ENCODE data around the gene SUCLG2. TPM values are rescaled to one million over a fixed set of nuclear protein-coding genes. Genes with fewer than 3 reads are reported as not detected.

SUCLG2 gene
- total and polyA plus RNA-seq, 10 of the 15 experiments (the other 5 are each of a cell fraction or from before 2014, with no cell fraction given) = 17.8 to 50.9 (median 37.2) TPM

DNA sequence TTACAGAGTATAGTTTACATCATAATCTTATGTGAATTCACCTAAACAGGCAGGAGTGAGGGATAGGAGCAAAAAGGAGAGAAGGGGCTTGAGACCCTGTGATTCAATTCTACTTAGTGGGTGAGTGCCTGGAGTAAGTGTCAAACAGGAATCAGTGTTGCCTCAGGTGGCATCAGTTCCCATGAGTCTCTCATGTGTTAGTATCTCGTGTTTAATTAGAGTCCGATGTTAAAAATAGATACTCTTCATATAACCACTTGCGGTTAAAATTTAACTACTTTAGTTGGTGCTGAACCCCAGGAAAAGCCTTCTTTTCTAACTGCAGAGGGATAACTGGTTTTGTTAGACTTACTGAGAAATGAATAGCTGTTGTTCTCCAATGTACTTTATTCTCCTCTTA is 251.5 kb downstream of the SUCLG2 start:
- Histone ChIP-seq H3K4me3 (no peak overlapping the region), H2AFZ (ENCODE audit: control insufficient read depth, low read depth, low read length) (no peak overlapping the region), H3K4me2 (ENCODE audit: control insufficient read depth, insufficient read depth) (no peak overlapping the region), H3K9me3 (replicated peaks; ENCODE audit: control insufficient read depth, insufficient read depth, low read length) (no peaks in the 10 kb centered on the region), H3K79me2 (ENCODE audit: control insufficient read depth, insufficient read depth, low read length) (no peaks in the 10 kb centered on the region), H4K20me1 (ENCODE audit: control insufficient read depth, insufficient read depth) (no peaks in the 10 kb centered on the region), H3K27ac (ENCODE audit: control insufficient read depth, insufficient read depth) (no peak overlapping the region), H3K4me1 (ENCODE audit: control insufficient read depth, insufficient read depth, low read length) (no peaks in the 10 kb centered on the region), H3K36me3 (ENCODE audit: control insufficient read depth in 2 of 2, insufficient read depth in 2 of 2, low read length in 1 of 2) (peaks cover 0 to 7% of the 10 kb centered on the region in 2 experiments; a peak in 2 of 4 replicates), H3K27me3 (replicated peaks in 1 of 2; ENCODE audit: control insufficient read depth in 2 of 2, insufficient read depth in 2 of 2, low read length in 1 of 2) (no peaks in the 10 kb centered on the region), H3K9ac (ENCODE audit: control insufficient read depth, insufficient read depth, low read length) (no peak overlapping the region)
- ChIA-PET CTCF (no interaction called here), POLR2A (interaction anchor here (0.7 kb wide), 1 partner anchor 396 kb away, joined by 3 read pairs; no protein-coding TSS in a partner anchor), RAD21 (ENCODE audit: unreplicated experiment) (no interaction called here), SMC1A (ENCODE audit: uncharacterized antibody, unreplicated experiment) (interaction anchor here (1.0 to 1.6 kb wide), 2 partner anchors 11 to 23 kb away, joined by 3 to 4 read pairs; no protein-coding TSS in a partner anchor)
- no TSS peak for BruUV-seq (replicated peaks)
- DNase-seq (ENCODE audit: low read depth, low spot score) (no peak), FAIRE-seq (no peak), ATAC-seq (no peak)
- no peak for TF ChIP-seq RFX5 (IDR thresholded peaks at IDR 0.05; ENCODE audit: low read depth, low read length)
- TF ChIP-seq KDM1A (IDR thresholded peaks at IDR 0.05; ENCODE audit: borderline replicate concordance) = no peak
- in situ Hi-C loops (cut with MboI) = no loop called here
- 80% methylated on average over 3 of the region's 3 CpGs for WGBS (ENCODE audit: insufficient coverage, insufficient replicate concordance, low lambda C conversion rate, missing lambda C conversion rate)
- intact Hi-C loops (cut with micrococcal nuclease; ENCODE audit: unreplicated experiment) = no loop called here

DNA sequence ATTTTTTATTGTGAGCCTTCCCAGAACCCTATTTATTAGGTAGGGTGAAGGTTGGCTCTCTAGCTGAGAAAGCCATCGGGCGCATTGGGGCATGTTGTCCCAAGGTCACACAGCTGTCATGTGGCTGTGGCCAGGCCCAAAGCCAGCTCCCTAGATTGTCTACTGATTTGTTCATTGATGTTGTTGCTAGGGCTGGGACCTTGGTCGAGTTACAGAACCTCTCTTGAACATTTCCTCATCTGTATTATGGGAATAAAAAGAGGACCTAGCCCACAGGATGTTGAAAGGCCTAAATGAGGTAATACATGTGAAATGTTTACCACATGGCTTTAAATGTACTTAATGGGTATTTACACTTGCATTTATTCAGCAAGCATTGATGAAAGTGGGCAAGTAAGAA is 252.5 kb downstream of the SUCLG2 start:
- in situ Hi-C loops (cut with MboI) = no loop called here
- ChIA-PET RAD21 (ENCODE audit: unreplicated experiment) (no interaction called here), CTCF (interaction anchor here (2.0 kb wide), 1 partner anchor 18 kb away, joined by 6 read pairs; no protein-coding TSS in a partner anchor), POLR2A (no interaction called here), SMC1A (ENCODE audit: uncharacterized antibody, unreplicated experiment) (interaction anchor here (1.0 to 1.6 kb wide), 4 partner anchors 12 to 388 kb away, joined by 3 to 5 read pairs (median 4); no protein-coding TSS in a partner anchor)
- TF ChIP-seq, protein P1, sequence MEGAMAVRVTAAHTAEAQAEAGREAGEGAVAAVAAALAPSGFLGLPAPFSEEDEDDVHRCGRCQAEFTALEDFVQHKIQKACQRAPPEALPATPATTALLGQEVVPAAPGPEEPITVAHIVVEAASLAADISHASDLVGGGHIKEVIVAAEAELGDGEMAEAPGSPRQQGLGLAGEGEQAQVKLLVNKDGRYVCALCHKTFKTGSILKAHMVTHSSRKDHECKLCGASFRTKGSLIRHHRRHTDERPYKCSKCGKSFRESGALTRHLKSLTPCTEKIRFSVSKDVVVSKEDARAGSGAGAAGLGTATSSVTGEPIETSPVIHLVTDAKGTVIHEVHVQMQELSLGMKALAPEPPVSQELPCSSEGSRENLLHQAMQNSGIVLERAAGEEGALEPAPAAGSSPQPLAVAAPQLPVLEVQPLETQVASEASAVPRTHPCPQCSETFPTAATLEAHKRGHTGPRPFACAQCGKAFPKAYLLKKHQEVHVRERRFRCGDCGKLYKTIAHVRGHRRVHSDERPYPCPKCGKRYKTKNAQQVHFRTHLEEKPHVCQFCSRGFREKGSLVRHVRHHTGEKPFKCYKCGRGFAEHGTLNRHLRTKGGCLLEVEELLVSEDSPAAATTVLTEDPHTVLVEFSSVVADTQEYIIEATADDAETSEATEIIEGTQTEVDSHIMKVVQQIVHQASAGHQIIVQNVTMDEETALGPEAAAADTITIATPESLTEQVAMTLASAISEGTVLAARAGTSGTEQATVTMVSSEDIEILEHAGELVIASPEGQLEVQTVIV (IDR thresholded peaks at IDR 0.05; ENCODE audit: borderline replicate concordance, partially characterized antibody) = no peak
- TF ChIP-seq PAX5 (IDR thresholded peaks at IDR 0.05; ENCODE audit: borderline replicate concordance, low read depth, low read length) (no peak), CHD1 (IDR thresholded peaks at IDR 0.05; ENCODE audit: low read depth, low read length) (no peak), KLF5 (IDR thresholded peaks at IDR 0.05; ENCODE audit: partially characterized antibody) (no peak)
- Histone ChIP-seq H4K20me1 (ENCODE audit: control insufficient read depth, insufficient read depth) (no peaks in the 10 kb centered on the region), H3K79me2 (ENCODE audit: control insufficient read depth, insufficient read depth, low read length) (no peaks in the 10 kb centered on the region), H3K4me3 (no peak overlapping the region), H3K36me3 (ENCODE audit: control insufficient read depth in 2 of 2, insufficient read depth in 2 of 2, low read length in 1 of 2) (peaks cover 0 to 4% of the 10 kb centered on the region in 2 experiments; a peak in 1 of 4 replicates), H3K9ac (ENCODE audit: control insufficient read depth, insufficient read depth, low read length) (no peak overlapping the region), H3K4me2 (ENCODE audit: control insufficient read depth, insufficient read depth) (no peak overlapping the region), H3K4me1 (ENCODE audit: control insufficient read depth, insufficient read depth, low read length) (no peaks in the 10 kb centered on the region), H2AFZ (ENCODE audit: control insufficient read depth, low read depth, low read length) (no peak overlapping the region), H3K27me3 (replicated peaks in 1 of 2; ENCODE audit: control insufficient read depth in 2 of 2, insufficient read depth in 2 of 2, low read length in 1 of 2) (no peaks in the 10 kb centered on the region), H3K9me3 (replicated peaks; ENCODE audit: control insufficient read depth, insufficient read depth, low read length) (no peaks in the 10 kb centered on the region), H3K27ac (ENCODE audit: control insufficient read depth, insufficient read depth) (no peak overlapping the region)
- ATAC-seq = no peak
- WGBS (ENCODE audit: insufficient coverage, insufficient replicate concordance, low lambda C conversion rate, missing lambda C conversion rate) = 97% methylated on average over 3 of the region's 3 CpGs
- no peak for DNase-seq (ENCODE audit: low read depth, low spot score)
- no TSS peak for BruUV-seq (replicated peaks)
- no peak for FAIRE-seq
- intact Hi-C loops (cut with micrococcal nuclease; ENCODE audit: unreplicated experiment) = no loop called here
